GM21526 (cell line): Measurements from ENCODE around the gene TSPAN14.
A peak's percentile ranks its signal among the peaks of the same experiment; 100 is the strongest.

Source experiments
- ATAC-seq: cut with Tn5 transposase; IDR thresholded peaks from one replicate; pipeline ENCODE4 v1.9.1; 2021; ENCODE audit warnings: moderate library complexity; ENCODE audit not compliant: unreplicated experiment, low FRiP score

TSPAN14 gene

DNA sequence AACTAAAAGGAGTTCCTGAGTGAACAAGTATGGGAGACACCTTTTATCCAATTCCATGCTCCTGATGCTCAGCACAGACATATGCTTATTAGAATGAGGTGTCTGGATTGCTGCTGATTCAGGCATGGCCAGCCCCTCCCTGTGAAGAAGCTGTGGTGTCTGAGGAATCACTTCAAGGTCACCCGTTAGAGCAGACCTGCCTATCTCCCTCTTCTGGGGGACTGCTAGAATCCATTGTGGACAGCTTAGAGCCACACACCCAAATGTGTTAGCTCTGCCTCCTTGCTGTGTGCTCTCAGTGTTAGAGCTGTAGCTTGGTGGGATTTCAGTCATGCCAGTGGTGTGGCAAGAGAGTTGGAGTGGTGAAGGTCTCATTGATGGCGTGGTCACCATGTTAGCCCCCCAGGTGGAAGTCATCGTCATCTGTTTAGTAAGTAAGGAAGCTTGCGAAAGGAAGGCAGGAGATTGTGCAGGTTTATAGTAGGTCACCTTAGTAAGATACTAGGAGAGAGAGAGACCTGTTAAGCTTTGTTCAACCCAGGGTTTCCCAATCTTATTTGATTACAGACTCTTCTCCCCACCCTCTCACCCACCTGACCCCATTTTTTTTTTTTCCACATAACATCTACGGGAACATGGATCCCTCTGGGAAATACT, 32.9 kb upstream of the TSPAN14 start:
- ATAC-seq: peak; percentile 26

DNA sequence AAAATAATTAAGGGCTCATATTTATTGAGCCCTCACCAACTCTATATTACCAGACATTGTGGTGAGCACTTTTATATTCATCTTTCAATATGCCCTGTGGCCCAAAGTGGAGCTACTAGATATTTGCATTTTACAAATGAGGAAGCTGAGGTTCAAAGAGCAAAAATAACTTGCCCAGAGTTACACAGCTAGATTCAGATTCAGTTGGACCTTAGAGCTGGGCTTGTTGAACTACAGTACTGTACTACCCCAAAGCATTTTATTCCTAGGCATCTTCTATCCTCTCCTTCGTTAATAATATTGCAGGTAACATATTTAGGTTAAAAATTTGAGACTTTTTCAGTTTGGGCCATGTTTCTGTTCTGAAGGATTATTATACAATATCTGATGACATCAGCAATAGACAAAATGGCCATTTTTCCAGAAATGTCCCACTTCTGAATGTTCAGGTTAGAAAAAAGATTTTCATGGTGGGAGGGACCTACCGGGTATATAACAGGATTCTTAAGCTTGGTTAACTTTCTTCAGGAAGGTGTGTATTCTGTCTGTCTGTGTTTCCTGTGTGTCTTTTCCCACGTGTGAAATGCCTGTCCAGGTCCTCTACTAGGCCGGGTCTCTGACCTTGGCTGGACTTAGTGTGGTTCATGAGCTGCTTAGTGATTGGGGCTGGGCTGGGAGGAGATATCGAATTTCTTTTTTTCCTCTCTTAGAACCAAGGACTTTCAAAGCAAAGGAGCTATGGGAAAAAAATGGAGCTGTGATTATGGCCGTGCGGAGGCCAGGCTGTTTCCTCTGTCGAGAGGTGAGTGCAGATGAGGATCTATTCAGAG, 32.2 kb upstream of the TSPAN14 start:
- ATAC-seq: peak; percentile 93

DNA sequence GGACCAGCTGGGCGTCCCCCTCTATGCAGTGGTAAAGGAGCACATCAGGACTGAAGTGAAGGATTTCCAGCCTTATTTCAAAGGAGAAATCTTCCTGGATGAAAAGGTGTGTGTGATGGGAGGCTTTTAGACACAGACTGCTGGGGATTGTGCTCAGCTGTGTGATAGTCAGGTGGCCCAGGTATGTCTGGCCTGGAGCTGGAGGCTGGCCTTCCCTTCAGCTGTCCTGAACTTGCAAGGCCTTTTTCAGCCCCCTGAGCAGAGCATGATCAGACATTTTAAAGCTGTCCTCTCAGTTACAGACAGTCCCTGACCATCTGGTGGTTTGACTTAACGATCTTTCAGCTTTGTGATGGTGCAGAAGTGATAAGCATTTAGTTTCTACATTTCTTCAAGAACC, 28.2 kb upstream of the TSPAN14 start:
- no peak for ATAC-seq

DNA sequence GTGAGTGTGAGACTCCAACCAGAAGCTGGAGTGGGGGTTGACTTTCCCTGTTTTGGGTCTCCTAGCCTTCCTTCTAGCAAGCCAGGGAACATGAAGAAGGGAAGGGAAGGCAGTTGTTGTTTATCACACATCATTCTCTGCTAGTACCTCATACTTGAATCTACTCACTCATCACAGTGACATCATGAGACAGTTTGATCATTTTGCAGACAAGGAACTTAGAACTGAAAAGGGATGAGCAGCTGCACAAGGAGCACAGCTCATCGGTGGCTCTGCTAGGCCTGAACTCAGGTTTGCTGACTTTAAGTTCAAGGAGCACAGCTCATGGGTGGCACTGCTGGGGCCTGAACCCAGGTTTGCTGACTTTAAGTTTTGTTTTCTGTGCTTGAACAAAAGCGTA, 26.6 kb upstream of the TSPAN14 start:
- no peak for ATAC-seq

DNA sequence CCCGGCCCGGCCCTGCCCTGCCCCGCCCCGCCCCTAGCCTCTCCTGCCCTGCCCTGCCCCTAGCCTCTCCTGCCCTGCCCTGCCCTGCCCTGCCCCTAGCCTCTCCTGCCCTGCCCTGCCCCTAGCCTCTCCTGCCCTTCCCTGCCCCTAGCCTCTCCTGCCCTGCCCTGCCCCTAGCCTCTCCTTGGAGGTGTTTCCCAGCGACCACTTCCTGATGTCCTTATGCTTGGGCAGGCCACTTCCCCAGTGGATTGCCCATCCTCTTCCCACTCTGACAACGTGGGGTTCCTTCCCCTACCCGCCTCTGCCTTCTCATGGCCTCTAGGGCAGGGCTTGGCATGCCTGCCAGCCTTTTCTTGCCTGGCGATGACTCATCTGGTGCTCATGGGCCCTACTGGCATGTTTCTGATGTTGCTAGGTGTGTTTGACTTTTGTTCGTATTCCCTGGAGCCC, 24.6 kb upstream of the TSPAN14 start:
- no peak for ATAC-seq

DNA sequence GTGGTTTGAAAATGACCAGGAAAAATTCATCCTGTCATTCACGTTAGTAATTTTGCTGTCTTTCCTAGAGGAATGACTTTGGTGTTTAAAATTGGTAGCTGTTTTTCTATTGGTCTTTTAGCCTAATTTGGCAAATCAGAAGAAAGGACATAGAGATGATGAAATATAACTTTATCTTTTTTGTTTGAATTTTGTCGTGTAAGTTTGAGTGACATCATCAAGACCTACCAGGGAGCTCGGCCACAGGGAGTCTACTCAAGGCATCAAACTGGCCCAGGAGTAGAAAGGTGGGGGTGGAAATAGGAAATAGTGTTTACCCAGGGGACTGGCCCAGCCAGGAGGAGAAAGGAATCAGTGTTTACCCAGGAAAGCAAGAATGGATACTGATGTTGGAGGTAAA, 21.0 kb upstream of the TSPAN14 start:
- ATAC-seq: no peak

DNA sequence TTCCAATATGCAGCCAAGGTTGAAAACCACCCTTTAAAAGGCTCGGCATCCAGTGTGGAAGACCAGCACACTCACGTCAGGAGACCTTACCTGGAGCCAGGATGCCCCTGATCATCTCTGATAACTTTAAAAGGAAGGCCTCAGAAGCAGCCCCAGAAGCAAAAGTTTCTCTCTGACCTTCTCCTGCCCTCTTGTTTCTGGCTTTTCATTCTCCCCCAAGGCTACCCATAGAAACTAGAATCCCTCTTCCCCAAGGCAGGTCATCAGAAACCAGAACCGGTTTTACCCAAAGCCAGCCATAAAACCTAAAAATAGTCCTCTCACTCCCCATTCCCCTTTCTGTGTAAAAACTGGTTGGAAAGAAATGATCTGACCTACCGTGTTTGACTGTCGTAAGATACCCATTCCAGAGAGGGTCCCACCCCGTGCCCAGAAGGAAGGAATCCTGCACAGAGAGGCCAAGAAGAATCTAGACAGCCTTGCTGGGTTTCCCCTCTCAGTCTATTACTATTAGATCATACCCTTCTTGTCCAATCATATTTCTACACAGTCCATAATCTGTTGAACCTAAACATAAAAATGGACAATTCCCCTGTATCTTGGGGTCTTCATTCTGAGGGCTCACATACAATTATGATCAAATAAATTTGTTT, 17.5 kb upstream of the TSPAN14 start:
- ATAC-seq: no peak

DNA sequence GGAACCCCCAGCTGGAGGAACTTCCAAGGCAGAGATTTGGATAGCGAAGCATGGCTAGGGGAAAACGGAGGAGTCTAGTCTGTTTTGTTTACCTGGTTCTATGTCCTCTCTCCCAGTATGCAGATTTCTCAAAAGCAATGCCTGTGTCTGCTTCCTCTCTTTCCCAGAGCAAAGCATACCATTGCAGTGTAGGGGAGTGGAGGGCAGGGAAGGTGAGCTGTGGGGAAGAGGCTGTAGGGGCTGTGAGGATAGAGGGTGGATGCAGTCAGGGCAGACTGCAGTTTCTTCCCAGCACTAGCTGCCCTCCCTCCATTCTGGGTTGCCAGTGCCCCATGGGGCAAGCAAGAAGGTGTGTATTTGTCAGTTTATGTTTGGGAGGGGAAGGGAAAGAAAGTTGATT, 16.9 kb upstream of the TSPAN14 start:
- no peak for ATAC-seq

DNA sequence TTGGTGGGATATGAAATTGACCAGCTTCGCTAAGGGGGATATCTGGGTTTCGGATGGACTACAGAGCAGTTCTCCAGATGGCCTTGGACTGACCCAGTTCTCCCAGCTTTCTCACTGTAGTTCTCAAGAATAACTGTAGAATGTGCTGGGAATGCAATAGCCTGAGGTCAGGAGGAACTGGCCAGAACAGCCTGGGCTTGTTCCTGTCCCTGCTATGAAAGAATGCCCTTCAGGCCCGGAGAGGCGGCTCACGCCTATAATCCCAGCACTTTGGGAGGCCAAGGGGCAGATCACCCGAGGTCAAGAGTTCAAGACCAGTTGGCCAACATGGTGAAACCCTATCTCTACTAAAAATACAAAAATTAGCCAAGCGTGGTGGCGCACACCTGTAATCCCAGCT, 12.3 kb upstream of the TSPAN14 start:
- ATAC-seq: no peak

DNA sequence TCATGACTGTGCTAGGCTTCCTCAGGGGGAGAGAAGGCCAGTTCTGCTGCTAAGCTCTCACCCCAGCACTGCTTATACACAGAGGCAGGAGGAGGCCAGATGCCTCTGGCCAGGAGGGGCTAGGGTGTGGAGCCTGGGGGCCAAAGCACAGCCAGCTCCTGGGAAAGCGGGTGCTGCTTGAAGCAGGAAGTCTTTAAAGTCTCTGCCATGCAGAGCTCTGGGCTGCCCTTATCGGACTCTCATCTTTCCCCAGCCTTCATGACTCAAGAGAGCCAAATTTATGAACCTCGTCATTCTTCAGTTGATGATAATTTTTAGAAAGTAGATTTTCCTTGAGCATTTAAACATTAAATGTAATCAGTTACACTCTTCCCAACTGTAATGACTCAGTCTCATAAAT, 11.2 kb upstream of the TSPAN14 start:
- ATAC-seq: no peak

DNA sequence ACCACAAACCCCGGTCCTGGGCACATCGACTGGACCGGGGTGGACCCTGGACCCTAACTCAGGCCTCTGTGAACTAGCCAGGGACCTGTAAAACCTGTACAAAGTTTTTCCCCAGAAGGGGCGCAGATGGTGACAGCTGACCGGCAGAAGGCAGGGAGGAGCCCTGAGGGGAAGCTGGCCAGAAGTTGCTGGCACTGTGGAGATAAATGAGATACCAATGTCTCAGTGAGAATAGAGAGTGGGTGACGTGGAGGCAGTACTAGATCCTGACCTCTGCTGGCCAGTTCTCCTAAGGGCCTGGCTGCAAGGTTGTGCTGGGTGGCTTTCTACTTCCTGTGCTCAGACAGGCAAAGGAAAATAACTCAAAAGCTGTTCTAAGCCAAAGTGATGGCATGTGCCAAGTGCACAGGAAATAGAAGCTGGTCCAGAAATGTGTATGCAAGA, 10.6 kb upstream of the TSPAN14 start:
- ATAC-seq: no peak

DNA sequence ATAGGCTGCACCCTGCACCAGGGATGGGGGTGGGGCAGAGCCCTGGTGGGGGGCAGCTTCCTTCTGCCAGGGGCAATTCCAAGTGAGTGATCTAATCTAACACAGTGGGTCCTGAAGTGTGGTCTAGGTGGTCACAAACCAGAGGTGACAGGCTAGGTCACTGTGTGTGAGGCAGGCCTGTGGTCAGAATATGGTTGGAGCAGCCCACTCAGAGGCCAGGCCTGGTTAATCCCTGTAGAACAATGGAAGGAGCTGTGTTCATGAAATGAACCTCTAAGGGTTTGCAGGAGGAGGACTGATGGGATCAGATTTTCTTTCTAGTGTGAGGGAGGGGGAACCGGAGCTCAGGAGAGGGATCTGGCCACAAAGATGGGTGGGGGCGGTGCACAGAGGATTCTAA, 10.0 kb upstream of the TSPAN14 start:
- ATAC-seq: no peak

DNA sequence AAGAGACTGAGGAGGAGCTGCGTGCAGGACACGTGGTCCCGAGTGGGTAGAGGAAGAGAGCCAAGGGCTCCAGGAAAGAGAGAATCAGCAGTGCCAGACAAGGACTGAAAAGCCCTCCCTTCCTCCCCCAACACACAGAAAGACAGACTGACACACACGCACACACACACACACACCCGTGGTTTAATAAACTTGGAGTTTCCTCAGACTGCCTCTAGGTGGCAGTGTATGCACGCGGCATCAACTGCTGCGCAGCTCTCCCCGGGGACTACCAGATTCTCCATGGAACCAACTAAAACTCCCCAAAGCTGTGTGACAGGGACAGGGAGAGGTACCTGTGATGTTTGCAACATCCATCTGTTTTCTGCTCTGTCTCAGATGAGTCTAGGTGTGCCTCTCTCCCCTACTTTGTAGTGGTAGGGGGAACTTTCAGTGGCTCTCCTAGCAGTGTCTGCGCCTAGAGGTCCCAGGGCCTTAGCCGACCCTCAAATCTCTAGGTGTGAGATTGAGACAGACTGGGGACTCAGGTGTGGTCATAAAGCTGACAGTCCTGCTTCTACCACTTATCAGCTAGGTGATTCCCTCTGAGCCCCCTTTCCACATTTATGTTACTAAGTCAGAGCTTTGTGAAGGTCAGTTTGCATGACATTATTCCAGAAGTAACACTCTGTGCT, 9.3 kb upstream of the TSPAN14 start:
- ATAC-seq: peak; percentile 63

DNA sequence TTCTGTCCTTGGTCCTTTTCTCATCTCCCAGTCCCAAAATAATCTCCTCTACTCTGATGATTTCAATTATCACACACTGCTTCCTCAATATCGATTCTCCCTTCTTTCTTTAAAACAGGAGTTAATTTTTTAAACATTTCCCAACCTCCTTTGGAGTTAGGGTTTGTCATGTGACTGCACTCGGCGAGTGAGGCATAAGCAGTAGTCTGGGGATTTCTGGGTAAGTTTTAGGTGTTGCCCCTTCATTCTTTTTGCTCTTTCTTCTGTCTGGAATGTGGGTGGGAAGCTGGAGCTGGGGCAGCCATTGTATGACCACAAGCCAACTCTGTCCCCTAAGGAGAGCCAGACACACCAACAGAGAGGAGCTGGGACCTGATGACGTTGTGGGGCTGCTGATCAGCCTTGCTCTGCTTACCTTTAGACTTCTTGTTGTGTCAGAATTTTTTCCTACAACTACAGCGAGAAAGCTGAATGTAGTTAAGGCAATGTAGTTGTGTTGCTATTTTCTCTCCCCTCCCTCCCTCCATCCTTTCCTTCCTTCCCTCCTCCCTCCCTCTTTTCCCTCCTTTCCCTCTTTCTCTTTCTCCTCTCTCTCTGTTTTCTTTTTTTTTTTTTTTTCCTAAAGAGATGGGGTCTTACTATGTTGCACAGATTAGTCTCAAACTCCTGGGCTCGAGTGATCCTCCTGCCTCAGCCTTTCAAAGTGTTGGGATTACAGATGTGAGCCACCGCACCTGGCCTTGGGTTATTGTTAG, 6.5 kb upstream of the TSPAN14 start:
- no peak for ATAC-seq

DNA sequence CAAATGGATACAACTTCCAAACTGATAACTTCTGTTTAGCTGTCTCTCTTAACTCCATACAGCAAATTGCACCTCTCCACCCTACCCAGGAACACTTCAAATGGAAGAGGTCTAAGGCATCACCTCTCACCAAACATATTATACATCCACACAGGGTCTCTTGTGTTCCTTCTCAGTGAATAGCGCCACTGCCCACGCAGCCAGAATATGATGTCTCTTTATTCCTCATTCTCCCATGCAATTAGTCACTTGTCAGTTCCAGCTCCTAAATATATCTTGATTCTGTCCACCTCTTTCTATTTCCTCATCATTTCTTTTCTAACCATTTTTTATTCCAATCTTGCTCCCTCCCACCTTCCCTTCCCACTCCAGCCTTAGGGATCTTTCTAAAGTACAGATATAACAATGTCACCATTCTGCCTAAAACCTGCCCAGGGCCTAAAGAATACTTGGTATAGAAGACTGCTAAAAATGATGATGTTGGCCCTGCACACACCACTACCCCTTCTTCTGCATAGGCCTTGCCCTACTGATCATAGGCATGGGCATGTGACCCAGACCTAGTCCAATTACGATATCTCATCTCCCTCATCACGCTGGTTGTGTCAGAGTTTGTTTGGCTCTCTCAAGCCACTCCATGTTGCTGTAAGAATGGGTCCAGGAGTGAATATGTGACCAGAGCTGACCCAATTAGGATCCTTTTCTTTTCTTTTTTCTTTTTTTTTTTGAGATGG, 5.7 kb upstream of the TSPAN14 start:
- ATAC-seq: no peak

DNA sequence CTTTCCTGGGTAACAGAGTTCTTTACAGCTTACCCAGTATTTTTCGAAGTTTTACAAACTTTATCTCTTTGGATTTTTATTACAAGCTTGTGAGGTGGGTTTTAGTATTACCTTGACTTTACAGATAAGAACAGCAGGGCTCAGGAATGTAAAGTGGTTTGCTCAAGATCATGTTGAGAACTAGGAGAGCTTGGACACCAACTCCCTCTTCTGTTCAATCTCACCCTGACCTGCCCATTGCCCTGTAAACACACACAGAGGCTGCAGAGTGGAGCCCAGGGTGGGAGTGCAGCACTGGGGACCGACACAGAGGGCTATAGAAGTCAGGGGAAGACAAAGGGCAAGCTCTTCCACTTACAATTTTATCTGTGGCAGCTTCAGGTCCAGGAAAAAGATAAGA, 4.6 kb upstream of the TSPAN14 start:
- ATAC-seq: no peak

DNA sequence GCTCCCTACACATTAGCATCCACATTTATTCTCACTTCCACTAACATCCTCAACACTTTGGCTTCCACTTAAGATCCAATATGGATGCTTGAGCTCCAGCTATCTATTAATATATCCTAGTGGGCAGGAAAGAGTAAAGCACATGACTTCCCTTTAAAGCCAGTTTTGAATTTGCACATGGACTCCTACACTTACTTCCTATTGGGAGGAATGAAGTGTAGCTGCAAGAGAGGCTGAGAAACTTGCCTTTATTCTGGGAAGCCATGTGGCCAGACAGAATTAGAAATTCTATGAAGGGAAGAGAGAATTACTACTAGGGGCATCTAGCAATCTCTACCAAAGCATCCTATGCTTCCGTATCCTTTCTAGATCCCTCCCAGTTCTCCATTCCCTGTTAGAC, 3.0 kb upstream of the TSPAN14 start:
- ATAC-seq: no peak

DNA sequence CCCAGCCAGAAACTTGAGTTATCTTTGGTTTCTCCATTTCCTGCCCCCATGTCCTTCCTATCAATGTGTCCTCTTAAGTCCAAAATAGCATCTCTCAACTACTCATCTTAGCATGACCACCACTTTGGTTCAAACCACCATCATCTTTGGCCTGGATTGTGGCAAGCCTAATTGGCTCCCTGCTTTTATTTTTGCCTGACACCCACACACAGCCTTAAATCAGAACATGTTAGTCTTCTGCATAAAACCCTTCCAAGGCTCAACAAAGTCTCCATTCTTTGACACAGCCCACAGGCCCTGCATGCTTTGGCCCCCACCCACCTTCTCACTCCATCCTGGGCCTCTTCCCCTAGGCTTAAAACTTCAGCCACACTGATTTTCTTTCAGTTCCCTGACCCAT, 2.0 kb upstream of the TSPAN14 start:
- no peak for ATAC-seq

DNA sequence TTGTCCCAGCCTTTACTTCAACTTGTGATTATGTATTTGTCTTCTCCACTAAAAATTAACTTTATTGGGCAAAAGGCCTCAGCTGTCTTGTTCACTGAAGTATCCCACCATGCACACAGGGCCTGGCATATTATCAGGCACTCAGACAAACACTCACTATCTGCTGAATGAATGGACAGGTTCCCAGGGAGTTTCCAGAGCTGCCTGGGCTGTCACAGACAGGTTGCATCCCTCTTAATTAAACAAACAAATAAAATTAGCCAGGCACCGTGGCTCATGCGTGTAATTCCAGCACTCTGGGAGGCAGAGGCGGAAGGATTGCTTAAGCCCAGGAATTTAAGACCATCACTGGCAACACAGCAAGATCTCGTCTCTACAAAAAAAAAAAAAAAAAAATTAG, 1.5 kb upstream of the TSPAN14 start:
- ATAC-seq: no peak
